ENCODE results near the gene MYH11.

Gene MYH11

DNA sequence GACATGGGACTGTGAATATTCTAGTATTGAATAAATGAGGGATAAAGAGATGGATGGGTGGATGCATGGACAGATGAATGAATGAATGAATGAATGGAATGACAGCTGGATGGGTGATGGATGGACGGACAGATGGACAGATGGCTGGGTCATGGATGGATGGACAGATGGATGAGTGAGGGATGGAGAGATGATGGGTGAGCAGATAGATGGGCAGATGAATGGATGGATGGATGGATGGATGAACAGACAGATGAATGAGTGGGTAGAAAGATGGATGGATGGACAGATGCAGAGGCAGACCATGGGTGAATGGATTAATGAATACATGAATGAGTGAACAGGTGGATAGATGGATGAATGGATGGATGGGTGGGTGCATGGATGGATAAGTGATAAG lies 96.7 kb downstream of the MYH11 start:
- no peak for DNase-seq (ENCODE audit: low read depth)
- TF ChIP-seq, protein P1, sequence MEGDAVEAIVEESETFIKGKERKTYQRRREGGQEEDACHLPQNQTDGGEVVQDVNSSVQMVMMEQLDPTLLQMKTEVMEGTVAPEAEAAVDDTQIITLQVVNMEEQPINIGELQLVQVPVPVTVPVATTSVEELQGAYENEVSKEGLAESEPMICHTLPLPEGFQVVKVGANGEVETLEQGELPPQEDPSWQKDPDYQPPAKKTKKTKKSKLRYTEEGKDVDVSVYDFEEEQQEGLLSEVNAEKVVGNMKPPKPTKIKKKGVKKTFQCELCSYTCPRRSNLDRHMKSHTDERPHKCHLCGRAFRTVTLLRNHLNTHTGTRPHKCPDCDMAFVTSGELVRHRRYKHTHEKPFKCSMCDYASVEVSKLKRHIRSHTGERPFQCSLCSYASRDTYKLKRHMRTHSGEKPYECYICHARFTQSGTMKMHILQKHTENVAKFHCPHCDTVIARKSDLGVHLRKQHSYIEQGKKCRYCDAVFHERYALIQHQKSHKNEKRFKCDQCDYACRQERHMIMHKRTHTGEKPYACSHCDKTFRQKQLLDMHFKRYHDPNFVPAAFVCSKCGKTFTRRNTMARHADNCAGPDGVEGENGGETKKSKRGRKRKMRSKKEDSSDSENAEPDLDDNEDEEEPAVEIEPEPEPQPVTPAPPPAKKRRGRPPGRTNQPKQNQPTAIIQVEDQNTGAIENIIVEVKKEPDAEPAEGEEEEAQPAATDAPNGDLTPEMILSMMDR (IDR thresholded peaks at IDR 0.05; ENCODE audit: control insufficient read depth, extremely low read depth, insufficient read depth) = no peak

DNA sequence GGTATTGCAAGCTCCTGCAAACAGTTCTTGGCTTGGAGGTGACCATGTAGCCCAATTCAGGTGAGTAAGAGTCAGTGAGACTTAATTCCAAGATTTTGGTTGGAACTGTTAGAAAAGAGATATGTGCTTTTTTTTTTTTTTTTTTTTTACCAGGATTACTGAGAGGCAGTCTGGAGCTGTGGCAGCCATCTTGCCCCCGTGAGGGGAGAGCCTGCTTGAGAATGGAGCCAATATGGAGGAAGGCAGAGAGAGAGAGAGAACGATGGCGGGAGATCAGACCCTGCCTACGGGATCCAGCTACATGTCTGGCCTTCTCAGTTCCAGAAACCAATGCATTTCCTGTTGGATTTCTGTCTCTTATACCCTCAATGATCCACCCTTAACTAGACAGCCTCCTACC lies 97.8 kb downstream of the MYH11 start:
- TF ChIP-seq, protein P1 (IDR thresholded peaks at IDR 0.05; ENCODE audit: control insufficient read depth, extremely low read depth, insufficient read depth) = no peak
- no peak overlapping the region for H3K4me3 ChIP-seq (ENCODE audit: low read depth, low read length)
- DNase-seq (ENCODE audit: low read depth) = no peak

More for the DNA sequence above, 96.7 kb downstream of the MYH11 start:
- H3K4me3 ChIP-seq (ENCODE audit: low read depth, low read length) = no peak overlapping the region

DNA sequence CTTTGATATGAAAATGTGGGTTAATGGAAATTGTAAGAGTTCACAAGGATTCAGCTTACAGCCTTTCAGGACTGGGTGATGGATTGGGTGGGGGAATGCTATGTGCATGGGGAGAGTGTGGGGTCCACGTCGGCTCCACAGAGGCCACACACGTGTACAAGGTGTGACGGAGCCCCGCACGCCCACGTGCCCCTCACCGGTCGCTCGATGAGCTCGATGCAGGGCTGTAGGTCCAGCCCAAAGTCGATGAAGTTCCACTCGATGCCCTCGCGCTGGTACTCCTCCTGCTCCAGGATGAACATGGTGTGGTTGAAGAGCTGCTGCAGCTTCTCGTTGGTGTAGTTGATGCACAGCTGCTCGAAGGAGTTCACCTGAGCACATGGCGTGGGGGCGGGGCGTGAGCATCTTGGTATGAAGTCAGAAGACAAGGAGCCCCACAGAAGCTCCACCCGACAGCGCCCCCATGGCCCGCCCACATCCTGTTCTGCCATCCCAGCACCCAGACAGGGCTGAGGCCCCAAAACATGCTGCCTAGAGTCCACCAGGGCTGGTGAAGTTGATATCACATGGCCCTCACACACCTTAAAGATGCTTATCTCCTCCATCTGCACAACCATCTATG lies 99.1 kb downstream of the MYH11 start:
- DNase-seq (ENCODE audit: low read depth) = no peak
- TF ChIP-seq, protein P1 (IDR thresholded peaks at IDR 0.05; ENCODE audit: control insufficient read depth, extremely low read depth, insufficient read depth) = no peak
- no peak overlapping the region for H3K4me3 ChIP-seq (ENCODE audit: low read depth, low read length)

DNA sequence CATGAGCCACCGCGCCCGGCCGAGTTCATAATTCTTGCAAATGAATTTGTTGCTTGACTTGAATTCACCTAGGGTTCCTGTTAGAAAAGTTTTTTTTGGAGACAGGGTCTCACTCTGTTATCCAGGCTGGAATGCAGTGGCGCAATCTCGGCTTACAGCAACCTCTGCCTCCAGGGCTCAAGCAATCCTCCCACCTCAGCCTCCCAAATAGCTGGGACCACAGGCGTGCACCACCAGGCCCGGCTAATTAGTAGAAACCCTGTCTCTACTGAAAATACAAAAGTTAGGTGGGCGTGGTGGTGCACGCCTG lies 99.8 kb downstream of the MYH11 start:
- no peak for DNase-seq (ENCODE audit: low read depth)
- TF ChIP-seq, protein P1 (IDR thresholded peaks at IDR 0.05; ENCODE audit: control insufficient read depth, extremely low read depth, insufficient read depth) = no peak
- H3K4me3 ChIP-seq (ENCODE audit: low read depth, low read length) = no peak overlapping the region

DNA sequence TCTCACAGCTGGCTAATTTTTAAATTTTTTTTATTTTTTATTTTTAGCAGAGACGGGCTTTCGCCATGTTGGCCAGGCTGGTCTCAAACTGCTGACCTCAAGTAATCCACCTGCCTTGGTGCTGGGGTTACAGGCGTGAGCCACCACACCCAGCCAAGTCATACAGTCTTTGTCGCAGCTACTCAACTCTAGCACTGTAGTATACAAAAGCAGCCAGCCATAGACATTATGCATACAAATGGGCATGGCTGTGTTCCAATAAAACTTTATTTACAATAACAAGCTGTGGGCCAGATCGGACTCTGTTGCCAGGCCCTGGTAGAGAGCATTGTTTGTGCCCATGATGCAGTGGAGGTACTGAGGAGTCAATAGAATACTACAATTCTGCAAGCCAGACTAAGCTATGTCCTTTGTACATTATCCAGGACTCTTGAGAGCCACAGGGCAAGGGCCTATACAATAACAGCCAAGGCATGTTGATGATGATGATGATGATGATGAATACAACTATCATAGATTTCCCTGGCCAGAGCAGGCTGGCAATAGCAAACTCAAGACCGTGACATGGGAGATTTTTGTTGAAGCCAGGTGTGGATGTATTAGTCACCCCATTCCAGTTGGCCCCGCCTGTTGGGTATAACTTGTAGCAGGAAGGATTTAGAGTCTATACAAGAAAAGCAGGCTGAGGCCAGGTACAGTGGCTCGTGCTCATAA lies 101.8 kb downstream of the MYH11 start:
- DNase-seq (ENCODE audit: low read depth) = no peak
- TF ChIP-seq, protein P1 (IDR thresholded peaks at IDR 0.05; ENCODE audit: control insufficient read depth, extremely low read depth, insufficient read depth) = no peak
- no peak overlapping the region for H3K4me3 ChIP-seq (ENCODE audit: low read depth, low read length)

DNA sequence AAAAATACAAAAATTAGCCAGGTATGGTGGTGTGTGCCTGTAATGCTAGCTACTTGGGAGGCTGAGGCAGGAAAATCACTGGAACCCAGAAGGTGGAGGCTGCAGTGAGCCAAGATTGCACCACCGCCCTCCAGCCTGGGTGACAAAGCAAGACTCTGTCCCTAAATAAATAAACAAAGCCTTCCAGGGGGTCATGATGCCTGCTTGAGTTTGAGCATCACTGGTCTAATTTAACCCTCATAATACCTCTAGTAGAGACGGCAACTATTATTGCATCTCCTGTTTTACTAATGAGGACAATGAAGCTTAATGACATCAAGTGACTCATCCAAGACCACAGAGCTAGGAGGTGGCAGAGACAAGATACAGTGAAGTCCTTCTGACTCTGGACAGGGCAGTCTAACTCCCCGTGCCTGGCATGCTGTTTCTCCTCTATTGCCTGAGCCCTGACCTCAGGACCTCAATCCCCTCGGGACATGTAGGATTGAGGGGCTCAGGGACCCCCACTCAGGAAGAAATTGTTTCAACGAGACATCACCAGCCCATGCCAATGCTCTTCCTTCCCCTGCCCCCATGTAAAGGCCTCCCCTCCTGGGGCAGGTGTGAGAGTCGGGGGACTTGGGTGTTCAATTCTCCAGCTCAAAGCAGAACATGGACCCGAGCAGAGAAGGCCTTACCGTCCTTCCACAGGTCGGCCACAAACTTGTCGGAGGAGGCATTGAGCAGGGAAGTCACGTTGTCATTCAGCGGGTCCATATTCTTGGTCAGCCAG lies 103.9 kb downstream of the MYH11 start:
- no peak overlapping the region for H3K4me3 ChIP-seq (ENCODE audit: low read depth, low read length)
- DNase-seq (ENCODE audit: low read depth) = no peak
- TF ChIP-seq, protein P1 (IDR thresholded peaks at IDR 0.05; ENCODE audit: control insufficient read depth, extremely low read depth, insufficient read depth) = no peak

Measured in LNCaP clone FGC (cell line).